Measurements from ENCODE around the gene ZNF726.
"Not testable (repeated sequence)": the region's sequence is repeated elsewhere in the genome, so short reads cannot be mapped to it uniquely, and the experiment has no call there.

Gene ZNF726

GRCh38 chr19:23943411-23943810, 28.7 kb downstream of the ZNF726 start:
- no peak overlapping the region for H3K4me3 ChIP-seq (ENCODE audit: low read depth, low read length)

GRCh38 chr19:23946569-23946968, 31.9 kb downstream of the ZNF726 start:
- no peak overlapping the region for H3K4me3 ChIP-seq (ENCODE audit: low read depth, low read length)

DNA sequence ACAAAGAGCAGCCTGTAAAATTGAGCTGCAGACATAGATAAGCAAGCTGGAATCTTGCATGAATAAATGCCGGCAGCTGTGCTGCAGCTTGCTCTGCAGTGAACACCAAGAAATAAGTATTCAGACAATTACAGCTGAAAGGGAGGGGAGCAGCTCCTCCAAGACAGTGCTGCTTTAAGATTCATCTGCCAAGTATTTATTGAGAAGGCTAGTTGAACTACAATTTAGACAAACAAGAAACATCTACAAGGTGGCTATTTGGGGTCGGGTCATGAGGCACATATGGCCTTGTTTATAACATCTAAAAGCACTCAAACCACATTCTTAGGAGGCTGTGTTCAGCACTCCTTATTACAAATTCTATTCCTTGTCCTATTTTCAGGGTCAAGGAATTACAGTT, 34.9 kb downstream of the ZNF726 start:
- no peak overlapping the region for H3K4me3 ChIP-seq (ENCODE audit: low read depth, low read length)

DNA sequence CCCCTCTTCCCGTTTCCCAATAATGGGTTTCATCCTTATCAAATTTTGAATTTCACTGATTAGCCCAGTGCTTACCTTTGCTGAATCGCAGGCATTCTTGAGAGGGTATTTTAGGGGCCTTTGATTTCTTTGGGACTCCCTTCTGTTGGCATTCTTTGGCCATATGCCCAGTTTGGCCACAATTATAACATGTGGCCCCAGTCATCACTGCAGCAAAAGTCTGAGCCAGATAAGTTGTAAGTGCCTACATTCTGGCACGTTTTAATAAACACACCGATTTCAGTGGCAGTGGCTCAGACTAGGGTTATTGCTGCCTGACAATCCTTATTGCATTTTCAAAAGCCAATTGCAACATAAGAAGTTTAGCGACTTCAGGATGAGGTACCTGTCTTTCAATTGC, 41.4 kb downstream of the ZNF726 start:
- no peak overlapping the region for H3K4me3 ChIP-seq (ENCODE audit: low read depth, low read length)

DNA sequence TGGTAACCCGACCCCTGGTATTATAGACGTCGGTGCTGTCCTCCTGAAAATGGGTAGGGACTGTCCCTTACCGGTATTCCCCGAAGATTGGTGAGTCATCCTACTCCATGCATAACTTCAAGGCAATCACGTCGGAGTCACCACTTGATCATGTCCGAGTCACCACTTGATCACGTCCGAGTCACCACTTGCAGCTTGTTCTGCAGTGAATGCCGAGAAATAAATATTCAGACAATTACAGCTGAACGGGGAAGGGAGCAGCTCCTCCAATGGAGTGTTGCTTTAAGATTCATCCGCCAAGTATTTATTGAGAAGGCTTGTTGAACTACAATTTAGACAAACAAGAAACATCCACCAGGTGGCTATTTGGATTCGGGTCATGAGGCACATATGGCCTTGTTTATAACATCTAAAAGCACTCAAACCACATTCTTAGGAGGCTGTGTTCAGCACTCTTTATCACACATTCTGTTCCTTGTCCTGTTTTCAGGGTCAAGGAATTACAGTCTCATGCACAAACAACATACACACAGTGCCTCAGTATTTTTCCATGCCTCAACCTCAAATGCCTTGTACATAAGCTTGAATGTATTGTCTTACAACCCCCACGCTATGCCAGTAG, 43.1 kb downstream of the ZNF726 start:
- no peak overlapping the region for H3K4me3 ChIP-seq (ENCODE audit: low read depth, low read length)

GRCh38 chr19:23963396-23963795, 48.7 kb downstream of the ZNF726 start:
- H3K4me3 ChIP-seq (ENCODE audit: low read depth, low read length): not testable (repeated sequence)

GRCh38 chr19:23963881-23964280, 49.2 kb downstream of the ZNF726 start:
- not testable (repeated sequence) for H3K4me3 ChIP-seq (ENCODE audit: low read depth, low read length)

GRCh38 chr19:23964334-23964733, 49.6 kb downstream of the ZNF726 start:
- not testable (repeated sequence) for H3K4me3 ChIP-seq (ENCODE audit: low read depth, low read length)

DNA sequence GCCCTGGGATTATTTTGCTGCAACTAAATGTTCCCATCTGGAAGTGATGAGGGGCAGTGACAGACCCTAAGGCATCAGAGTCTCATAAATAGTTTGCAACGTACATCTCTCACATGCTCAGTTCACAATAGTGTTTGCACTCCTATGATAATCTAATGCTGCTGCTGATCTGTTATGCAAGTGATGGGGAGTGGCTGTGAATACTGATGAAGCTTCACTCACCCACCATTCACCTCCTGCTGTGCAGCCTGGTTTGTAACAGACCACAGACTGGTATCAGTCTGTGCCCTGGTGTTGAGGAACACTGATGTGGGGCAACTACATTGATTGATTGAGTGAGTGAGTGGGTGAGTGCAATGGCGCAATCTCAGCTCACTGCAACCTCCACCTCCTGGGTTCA, 54.9 kb downstream of the ZNF726 start:
- no peak overlapping the region for H3K4me3 ChIP-seq (ENCODE audit: low read depth, low read length)

DNA sequence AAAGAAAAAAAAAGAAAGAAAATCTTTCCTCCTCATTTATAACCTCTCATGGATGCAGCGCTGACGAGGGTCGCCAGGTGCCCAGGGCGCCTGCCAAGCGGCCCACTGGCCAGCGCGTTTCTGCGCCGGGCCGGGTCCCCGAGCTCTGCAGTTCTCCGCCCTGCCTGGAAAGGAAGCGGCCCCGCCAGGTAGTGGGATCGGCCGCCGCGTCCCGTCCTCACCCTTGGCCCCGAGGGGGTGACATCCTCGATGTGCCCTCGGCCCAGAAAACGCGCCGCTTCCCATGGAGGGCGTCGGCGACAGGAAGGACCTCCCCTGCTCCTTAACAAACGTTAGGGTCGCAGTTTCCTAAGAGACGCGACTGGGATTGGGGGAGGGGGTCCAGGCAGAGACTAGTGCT, 56.9 kb downstream of the ZNF726 start:
- no peak overlapping the region for H3K4me3 ChIP-seq (ENCODE audit: low read depth, low read length)

DNA sequence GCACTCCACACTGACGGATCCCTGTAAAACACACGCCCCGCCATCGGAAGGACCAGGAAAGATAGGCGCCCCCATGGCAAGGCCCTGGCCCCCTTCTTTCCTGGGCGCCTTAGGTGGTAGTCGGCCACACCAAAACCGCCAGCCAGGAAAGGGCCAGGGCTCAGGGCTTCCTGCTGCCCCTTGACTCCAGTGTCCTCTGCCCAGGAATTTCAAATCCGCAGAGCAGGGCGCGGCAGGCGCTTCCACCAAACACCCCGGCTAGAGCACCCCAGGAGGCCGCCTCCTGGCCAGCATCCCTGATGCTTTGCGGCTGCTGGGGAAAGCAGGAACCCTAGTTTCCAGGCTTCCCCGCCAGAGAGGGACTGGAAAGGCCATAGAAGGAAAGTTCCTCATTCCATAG, 57.5 kb downstream of the ZNF726 start:
- no peak overlapping the region for H3K4me3 ChIP-seq (ENCODE audit: low read depth, low read length)

- no peak overlapping the region for H3K4me3 ChIP-seq (ENCODE audit: low read depth, low read length)
These were observed 60.3 kb downstream of the ZNF726 start for GRCh38 chr19:23974941-23975340.

DNA sequence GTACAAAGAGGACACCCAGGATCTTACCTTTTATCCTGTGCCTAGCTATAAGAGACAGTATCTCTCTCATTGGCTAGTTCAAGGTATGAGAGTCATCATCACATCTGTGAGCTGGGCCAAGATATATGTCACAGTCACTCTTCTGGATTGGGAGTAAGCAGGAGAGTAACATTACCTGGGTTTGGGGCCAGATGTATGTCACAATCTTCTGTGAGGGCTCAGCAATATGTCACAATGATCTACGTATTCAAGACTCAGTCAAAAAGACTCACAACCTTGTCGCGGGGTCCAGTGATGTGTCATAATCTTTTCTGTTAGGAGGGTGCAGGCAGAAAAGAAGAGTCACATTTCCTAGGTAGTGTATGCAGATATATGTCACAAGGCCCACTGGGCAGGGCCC, 61.9 kb downstream of the ZNF726 start:
- not testable (repeated sequence) for H3K4me3 ChIP-seq (ENCODE audit: low read depth, low read length)

GRCh38 chr19:23977256-23977655, 62.6 kb downstream of the ZNF726 start:
- not testable (repeated sequence) for H3K4me3 ChIP-seq (ENCODE audit: low read depth, low read length)

GRCh38 chr19:23978068-23978467, 63.4 kb downstream of the ZNF726 start:
- H3K4me3 ChIP-seq (ENCODE audit: low read depth, low read length): no peak overlapping the region

DNA sequence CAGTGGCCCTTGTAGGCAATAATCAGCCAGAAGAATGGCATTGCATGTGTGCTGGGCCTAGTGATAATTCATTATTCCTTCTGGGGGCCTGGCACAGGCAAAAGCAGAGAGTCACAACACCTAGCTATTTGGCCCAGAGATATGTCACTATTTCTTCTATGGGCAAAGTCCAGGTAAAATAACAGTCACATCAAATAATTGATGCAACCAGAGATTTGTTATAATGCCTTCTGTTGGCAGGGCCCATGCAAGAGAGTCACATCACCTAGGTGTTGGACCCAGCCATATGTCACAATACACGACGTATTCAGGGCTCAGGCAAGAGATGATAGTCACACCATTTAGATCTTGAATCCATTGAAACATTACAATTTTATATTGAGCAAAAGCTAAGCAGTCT, 66.1 kb downstream of the ZNF726 start:
- H3K4me3 ChIP-seq (ENCODE audit: low read depth, low read length): no peak overlapping the region

DNA sequence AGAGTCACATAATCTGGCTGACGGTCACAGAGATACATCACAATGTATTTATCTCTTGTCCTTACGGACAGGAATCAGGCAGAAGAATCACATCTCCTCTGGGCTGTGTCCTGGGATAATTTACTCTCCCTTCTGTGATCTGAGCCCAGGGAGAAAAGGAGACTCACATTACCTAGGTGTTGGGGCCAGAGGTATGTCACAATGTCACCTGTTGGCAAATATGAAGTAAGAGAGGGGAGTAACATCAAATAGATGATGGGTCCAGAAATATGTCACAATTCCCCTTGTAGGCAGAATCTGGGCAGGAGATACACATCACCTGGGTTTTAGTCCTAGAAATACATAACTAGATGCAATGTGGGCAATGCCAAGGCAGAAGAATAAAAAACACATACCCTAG, 67.2 kb downstream of the ZNF726 start:
- no peak overlapping the region for H3K4me3 ChIP-seq (ENCODE audit: low read depth, low read length)

GRCh38 chr19:23983406-23983805, 68.7 kb downstream of the ZNF726 start:
- H3K4me3 ChIP-seq (ENCODE audit: low read depth, low read length): no peak overlapping the region

All from iPS-11a (cell line).